ENCODE data around the gene KIAA0319L. TPM values are rescaled to one million over a fixed set of nuclear protein-coding genes. Genes with fewer than 3 reads are reported as not detected.
A peak's percentile ranks its signal among the peaks of the same experiment; 100 is the strongest.

KIAA0319L gene
- 100 to 1,000 TPM; 109 to 124 TPM for total RNA-seq

GRCh38 chr1:35557118-35557610 is at the start of gene KIAA0319L:
Gene KIAA0319L (minus strand): TSS chr1:35557403. CDS start chr1:35554491, 2,912 bp downstream.
- H3K27me3 ChIP-seq (replicated peaks; ENCODE audit: insufficient read depth): no peaks in the 10 kb centered on the region
- intact Hi-C loops (cut with DNase I): loop anchor here (5.0 kb wide), 1 partner anchor 365 kb away; the partner anchor contains the start of gene SFPQ
- peak; percentile 86 for DNase-seq (ENCODE audit: low spot score)
- H3K4me1 ChIP-seq (replicated peaks): peaks cover 10% of the 10 kb centered on the region
- no peaks in the 10 kb centered on the region for H3K36me3 ChIP-seq
- TF ChIP-seq CTCF (IDR thresholded peaks at IDR 0.05) (no peak), POLR2A (IDR thresholded peaks at IDR 0.05) (peak; percentile 44), POLR2AphosphoS5 (IDR thresholded peaks at IDR 0.05) (no peak)
- peak within 1 kb of the TSS; percentile 66 to 80 for H3K4me3 ChIP-seq
- 0% methylated on average over 10 of the region's 39 CpGs for WGBS
- H3K27ac ChIP-seq: peak within 1 kb of the TSS; percentile 94 to 95
- H3K9me3 ChIP-seq: no peaks in the 10 kb centered on the region

GRCh38 chr1:35605867-35606182 is 48.6 kb upstream of the KIAA0319L start:
- intact Hi-C loops (cut with DNase I): no loop called here

GRCh38 chr1:35605071-35605866 is 48.1 kb upstream of the KIAA0319L start:
- no peak for TF ChIP-seq POLR2AphosphoS5 (IDR thresholded peaks at IDR 0.05)
- no peak for TF ChIP-seq CTCF (IDR thresholded peaks at IDR 0.05)
- TF ChIP-seq POLR2A (IDR thresholded peaks at IDR 0.05): no peak

More at GRCh38 chr1:35605867-35606182, 48.6 kb upstream of the KIAA0319L start:
- peaks cover 0 to 8% of the 10 kb centered on the region in 2 donors for H3K36me3 ChIP-seq
- no peak overlapping the region for H3K27ac ChIP-seq
- no peaks in the 10 kb centered on the region for H3K4me1 ChIP-seq (replicated peaks)
- WGBS: 57% methylated on average over 4 of the region's 4 CpGs
- no peak for DNase-seq (ENCODE audit: low spot score)
- no peaks in the 10 kb centered on the region for H3K9me3 ChIP-seq
- H3K4me3 ChIP-seq: no peak overlapping the region
- no peaks in the 10 kb centered on the region for H3K27me3 ChIP-seq (replicated peaks; ENCODE audit: insufficient read depth)
- no peak for TF ChIP-seq POLR2A (IDR thresholded peaks at IDR 0.05)
- TF ChIP-seq CTCF (IDR thresholded peaks at IDR 0.05): no peak
- no peak for TF ChIP-seq POLR2AphosphoS5 (IDR thresholded peaks at IDR 0.05)

DNA sequence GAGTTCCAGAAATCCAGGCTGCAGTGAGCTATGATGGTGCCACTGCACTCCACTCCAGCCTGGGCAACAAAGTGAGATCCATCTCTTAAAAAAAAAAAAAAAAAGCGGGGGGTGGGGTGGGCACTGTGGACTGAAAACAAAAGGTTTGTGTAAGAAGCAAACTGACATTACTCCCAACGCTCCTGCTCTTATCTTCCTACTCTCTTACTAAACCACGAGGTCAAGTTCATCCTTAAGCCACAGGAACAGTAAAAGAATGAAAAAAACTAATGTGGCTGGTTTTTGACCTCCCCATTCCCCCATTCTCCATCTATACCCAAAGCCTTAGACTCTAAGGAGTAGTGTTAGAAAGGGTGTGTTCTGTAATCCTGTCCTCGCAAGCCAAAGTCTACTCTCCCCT is 46.7 kb upstream of the KIAA0319L start:
- TF ChIP-seq CTCF (IDR thresholded peaks at IDR 0.05): no peak
- TF ChIP-seq POLR2AphosphoS5 (IDR thresholded peaks at IDR 0.05): no peak
- Histone ChIP-seq H3K4me1 (replicated peaks) (no peaks in the 10 kb centered on the region), H3K4me3 (no peak overlapping the region), H3K27me3 (replicated peaks; ENCODE audit: insufficient read depth) (no peaks in the 10 kb centered on the region), H3K36me3 (peaks cover 0 to 6% of the 10 kb centered on the region in 2 donors), H3K27ac (no peak overlapping the region), H3K9me3 (no peaks in the 10 kb centered on the region)
- intact Hi-C loops (cut with DNase I): no loop called here
- no peak for DNase-seq (ENCODE audit: low spot score)
- 84% methylated on average over 4 of the region's 4 CpGs for WGBS

More at GRCh38 chr1:35605071-35605866, 48.1 kb upstream of the KIAA0319L start:
- intact Hi-C loops (cut with DNase I): no loop called here
- Histone ChIP-seq H3K4me3 (no peak overlapping the region), H3K27me3 (replicated peaks; ENCODE audit: insufficient read depth) (no peaks in the 10 kb centered on the region), H3K27ac (no peak overlapping the region), H3K36me3 (peaks cover 0 to 8% of the 10 kb centered on the region in 2 donors), H3K9me3 (no peaks in the 10 kb centered on the region), H3K4me1 (replicated peaks) (no peaks in the 10 kb centered on the region)
- no peak for DNase-seq (ENCODE audit: low spot score)
- 71% methylated on average over 6 of the region's 6 CpGs for WGBS

DNA sequence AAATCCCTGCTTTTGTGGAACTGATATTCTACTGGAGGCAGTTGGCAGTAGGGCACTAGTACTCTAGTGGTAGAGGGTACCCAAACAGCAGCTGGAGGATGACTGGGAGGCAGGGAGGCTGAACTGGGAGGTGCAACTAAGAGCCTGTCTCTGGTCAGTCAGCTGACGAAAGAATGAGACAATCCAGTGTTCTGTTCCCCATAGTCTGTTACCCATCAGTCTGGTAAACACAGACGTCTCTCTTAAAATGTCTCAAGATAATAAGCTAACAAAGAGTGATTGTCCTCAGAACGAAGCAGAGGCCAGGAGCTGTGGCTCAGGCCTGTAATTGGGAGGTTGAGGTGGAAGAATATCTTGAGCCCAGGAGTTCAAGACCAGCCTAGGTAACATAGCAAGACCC is 46.3 kb upstream of the KIAA0319L start:
- Histone ChIP-seq H3K9me3 (no peaks in the 10 kb centered on the region), H3K27ac (no peak overlapping the region), H3K27me3 (replicated peaks; ENCODE audit: insufficient read depth) (no peaks in the 10 kb centered on the region), H3K4me1 (replicated peaks) (no peaks in the 10 kb centered on the region), H3K4me3 (no peak overlapping the region), H3K36me3 (peaks cover 0 to 1% of the 10 kb centered on the region in 2 donors)
- no peak for DNase-seq (ENCODE audit: low spot score)
- TF ChIP-seq POLR2A (IDR thresholded peaks at IDR 0.05) (no peak), CTCF (IDR thresholded peaks at IDR 0.05) (no peak), POLR2AphosphoS5 (IDR thresholded peaks at IDR 0.05) (no peak)
- 66% methylated on average over 3 of the region's 3 CpGs for WGBS
- intact Hi-C loops (cut with DNase I): no loop called here

Data from prostate gland (tissue), 2 donors.